Trophoblast cell (in vitro differentiated cells and primary cell): ENCODE measurements around the gene SPZ1.

Experiments
- DNase-seq, 2 donors: peaks; one replicate each; pipeline ENCODE4 v3.0.0-alpha.2; 2016
- H2AFZ ChIP-seq: 2 replicates; pipeline ENCODE4 v1.6.1; 2013; ENCODE audit warnings: low read length, moderate library complexity, mild to moderate bottlenecking; ENCODE audit not compliant: insufficient read depth, poor library complexity
- H2AK5ac ChIP-seq: 2 replicates; pipeline ENCODE4 v1.6.1; 2013; ENCODE audit warnings: mild to moderate bottlenecking, low read length
- H2BK120ac ChIP-seq: 2 replicates; pipeline ENCODE4 v1.6.1; 2013; ENCODE audit warnings: low read length, mild to moderate bottlenecking, moderate library complexity; ENCODE audit not compliant: insufficient read depth, poor library complexity
- H2BK12ac ChIP-seq: 2 replicates; pipeline ENCODE4 v1.6.1; 2013; ENCODE audit warnings: mild to moderate bottlenecking, low read length, moderate library complexity
- H2BK5ac ChIP-seq: 2 replicates; pipeline ENCODE4 v1.6.1; 2013; ENCODE audit warnings: low read length, low read depth, moderate library complexity, mild to moderate bottlenecking; ENCODE audit not compliant: poor library complexity
- H3K14ac ChIP-seq: 2 replicates; pipeline ENCODE4 v1.6.1; 2013; ENCODE audit warnings: mild to moderate bottlenecking, low read length
- H3K18ac ChIP-seq: 2 replicates; pipeline ENCODE4 v1.6.1; 2013; ENCODE audit warnings: mild to moderate bottlenecking, low read length
- H3K23ac ChIP-seq: 2 replicates; pipeline ENCODE4 v1.6.1; 2013; ENCODE audit warnings: low read length
- H3K27ac ChIP-seq: 2 replicates; pipeline ENCODE4 v1.5.1; 2013; ENCODE audit warnings: low read depth, mild to moderate bottlenecking, inconsistent platforms, low read length, moderate library complexity
- H3K27me3 ChIP-seq: 2 replicates; pipeline ENCODE4 v1.6.1; 2013; ENCODE audit warnings: inconsistent platforms, mild to moderate bottlenecking, low read length, moderate library complexity; ENCODE audit not compliant: insufficient read depth
- H3K36me3 ChIP-seq, 2 experiments: 1 replicate in 1 of 2; 2 replicates in 1 of 2; pipeline ENCODE4 v1.6.1; 2013; ENCODE audit warnings: low read length in 2 of 2, mild to moderate bottlenecking in 2 of 2, moderate library complexity in 1 of 2; ENCODE audit not compliant: insufficient read depth in 2 of 2, control insufficient read depth in 1 of 2
- H3K4ac ChIP-seq: 2 replicates; pipeline ENCODE4 v1.6.1; 2013; ENCODE audit warnings: low read depth, mild to moderate bottlenecking, low read length, moderate library complexity
- H3K4me1 ChIP-seq, 2 experiments: 1 replicate in 1 of 2; 2 replicates in 1 of 2; pipeline ENCODE4 v1.6.1; 2013; ENCODE audit warnings: low read length in 2 of 2, mild to moderate bottlenecking in 2 of 2, moderate library complexity in 1 of 2; ENCODE audit not compliant: insufficient read depth in 2 of 2, control insufficient read depth in 1 of 2
- H3K4me2 ChIP-seq: 2 replicates; pipeline ENCODE4 v1.6.1; 2013; ENCODE audit warnings: inconsistent platforms, mild to moderate bottlenecking, low read length, moderate library complexity
- H3K4me3 ChIP-seq: 2 replicates; pipeline ENCODE4 v1.5.1; 2013; ENCODE audit warnings: mild to moderate bottlenecking, low read depth, low read length, inconsistent platforms
- H3K79me1 ChIP-seq: one replicate; pipeline ENCODE4 v1.6.1; 2013; ENCODE audit warnings: low read length
- H3K79me2 ChIP-seq: 2 replicates; pipeline ENCODE4 v1.6.1; 2013; ENCODE audit warnings: low read length, mild to moderate bottlenecking; ENCODE audit not compliant: control insufficient read depth, insufficient read depth, poor library complexity
- H3K9ac ChIP-seq: 2 replicates; pipeline ENCODE4 v1.6.1; 2013; ENCODE audit warnings: mild to moderate bottlenecking, low read length
- H3K9me3 ChIP-seq: 2 replicates; pipeline ENCODE4 v1.6.1; 2013; ENCODE audit warnings: low read depth, mild to moderate bottlenecking, control low read depth, inconsistent platforms, low read length; ENCODE audit not compliant: insufficient read depth
- H4K12ac ChIP-seq: 2 replicates; pipeline ENCODE4 v1.6.1; 2013; ENCODE audit warnings: low read depth, mild to moderate bottlenecking, low read length, moderate library complexity
- H4K8ac ChIP-seq: 2 replicates; pipeline ENCODE4 v1.6.1; 2013; ENCODE audit warnings: low read depth, mild to moderate bottlenecking, low read length, moderate library complexity
- H4K91ac ChIP-seq: one replicate; pipeline ENCODE4 v1.6.1; 2013; ENCODE audit warnings: low read depth, mild to moderate bottlenecking, low read length, moderate library complexity
- WGBS: extraction: QIAGEN DNeasy Blood & Tissue Kit; methylation state at CpG from one replicate; pipeline ENCODE4 v1.1.7; 2013; ENCODE audit warnings: missing lambda C conversion rate; ENCODE audit not compliant: insufficient read length, insufficient coverage; ENCODE audit errors: extremely low coverage; 5-methylcytosine and 5-hydroxymethylcytosine counted together

The SPZ1 gene

GRCh38 chr5:80277191-80277590, 42.6 kb upstream of the SPZ1 start:
- Histone ChIP-seq H3K9me3 (no peaks in the 10 kb centered on the region), H3K14ac (no peak overlapping the region), H3K23ac (no peak overlapping the region), H2AK5ac (no peak overlapping the region), H4K8ac (no peak overlapping the region), H3K4me2 (no peak overlapping the region), H3K9ac (no peak overlapping the region), H2BK120ac (no peak overlapping the region), H2BK5ac (no peak overlapping the region), H3K27me3 (no peaks in the 10 kb centered on the region), H3K18ac (no peak overlapping the region), H3K36me3 (no peaks in the 10 kb centered on the region), H2AFZ (no peak overlapping the region), H2BK12ac (no peak overlapping the region), H4K91ac (no peak overlapping the region), H3K4me1 (no peaks in the 10 kb centered on the region), H4K12ac (no peak overlapping the region), H3K79me2 (no peaks in the 10 kb centered on the region), H3K27ac (no peak overlapping the region), H3K4ac (no peak overlapping the region), H3K79me1 (peaks cover 2% of the 10 kb centered on the region), H3K4me3 (no peak overlapping the region)
- WGBS: no CpG with 5 or more reads among the region's 2 CpGs
- no peak for DNase-seq

- Histone ChIP-seq H3K23ac (no peak overlapping the region), H2BK120ac (no peak overlapping the region), H2BK5ac (no peak overlapping the region), H3K9me3 (no peaks in the 10 kb centered on the region), H3K79me2 (no peaks in the 10 kb centered on the region), H3K79me1 (no peaks in the 10 kb centered on the region), H3K4me3 (no peak overlapping the region), H3K9ac (no peak overlapping the region), H2BK12ac (no peak overlapping the region), H3K14ac (no peak overlapping the region), H3K4ac (no peak overlapping the region), H4K12ac (no peak overlapping the region), H3K27me3 (no peaks in the 10 kb centered on the region), H3K27ac (no peak overlapping the region), H2AFZ (no peak overlapping the region), H4K8ac (no peak overlapping the region), H4K91ac (no peak overlapping the region), H3K18ac (no peak overlapping the region), H2AK5ac (no peak overlapping the region), H3K36me3 (no peaks in the 10 kb centered on the region), H3K4me1 (no peaks in the 10 kb centered on the region), H3K4me2 (no peak overlapping the region)
- no CpG with 5 or more reads among the region's 3 CpGs for WGBS
- no peak for DNase-seq
These were observed 37.7 kb upstream of the SPZ1 start for GRCh38 chr5:80282054-80282453.

GRCh38 chr5:80283360-80283759, 36.4 kb upstream of the SPZ1 start:
- no peak overlapping the region for H3K27ac ChIP-seq
- H3K36me3 ChIP-seq: no peaks in the 10 kb centered on the region
- no peaks in the 10 kb centered on the region for H3K79me1 ChIP-seq
- no peak overlapping the region for H2BK12ac ChIP-seq
- no peak overlapping the region for H4K8ac ChIP-seq
- no peak overlapping the region for H2BK5ac ChIP-seq
- no peak for DNase-seq
- no CpG with 5 or more reads among the region's 1 CpG for WGBS
- no peak overlapping the region for H4K12ac ChIP-seq
- H2BK120ac ChIP-seq: no peak overlapping the region
- no peaks in the 10 kb centered on the region for H3K4me1 ChIP-seq
- H3K4me3 ChIP-seq: no peak overlapping the region
- H2AFZ ChIP-seq: no peak overlapping the region
- no peaks in the 10 kb centered on the region for H3K27me3 ChIP-seq
- no peaks in the 10 kb centered on the region for H3K79me2 ChIP-seq
- no peak overlapping the region for H3K4me2 ChIP-seq
- H2AK5ac ChIP-seq: no peak overlapping the region
- no peak overlapping the region for H3K4ac ChIP-seq
- H3K9ac ChIP-seq: no peak overlapping the region
- H3K9me3 ChIP-seq: no peaks in the 10 kb centered on the region
- H3K23ac ChIP-seq: no peak overlapping the region
- H4K91ac ChIP-seq: no peak overlapping the region
- H3K18ac ChIP-seq: no peak overlapping the region
- H3K14ac ChIP-seq: no peak overlapping the region

GRCh38 chr5:80284720-80285119, 35.1 kb upstream of the SPZ1 start:
- H2BK120ac ChIP-seq: no peak overlapping the region
- H3K4me1 ChIP-seq: no peaks in the 10 kb centered on the region
- H2BK5ac ChIP-seq: no peak overlapping the region
- no peaks in the 10 kb centered on the region for H3K79me2 ChIP-seq
- no peak overlapping the region for H2BK12ac ChIP-seq
- no peak overlapping the region for H3K23ac ChIP-seq
- H3K27ac ChIP-seq: no peak overlapping the region
- H3K9ac ChIP-seq: no peak overlapping the region
- no peak overlapping the region for H4K8ac ChIP-seq
- no peak overlapping the region for H4K91ac ChIP-seq
- no peaks in the 10 kb centered on the region for H3K36me3 ChIP-seq
- H3K79me1 ChIP-seq: no peaks in the 10 kb centered on the region
- no peak overlapping the region for H3K4me2 ChIP-seq
- H4K12ac ChIP-seq: no peak overlapping the region
- no peak overlapping the region for H3K18ac ChIP-seq
- no peak overlapping the region for H3K14ac ChIP-seq
- no peaks in the 10 kb centered on the region for H3K9me3 ChIP-seq
- H3K4ac ChIP-seq: no peak overlapping the region
- no peak overlapping the region for H2AK5ac ChIP-seq
- H2AFZ ChIP-seq: no peak overlapping the region
- DNase-seq: no peak
- no peak overlapping the region for H3K4me3 ChIP-seq
- whole genome bisulfite sequencing: no CpG with 5 or more reads among the region's 2 CpGs
- H3K27me3 ChIP-seq: no peaks in the 10 kb centered on the region
